HG03342 (cell line): ENCODE results near the gene CCDC34.

Experiments
- ATAC-seq: cut with Tn5 transposase; IDR thresholded peaks from one replicate; pipeline ENCODE4 v1.9.1; 2021; ENCODE audit warnings: mild to moderate bottlenecking, moderate library complexity; ENCODE audit not compliant: unreplicated experiment

CCDC34 gene

GRCh38 chr11:27362749-27363575, at the start of gene CCDC34:
Gene CCDC34, minus strand, starts transcription at chr11:27363215. Its CDS starts 21 bp downstream, at chr11:27363194.
- ATAC-seq, result peak; percentile 99

GRCh38 chr11:27412192-27412691, 49.2 kb upstream of the CCDC34 start:
- ATAC-seq, result no peak

GRCh38 chr11:27411328-27411727, 48.3 kb upstream of the CCDC34 start:
- no peak for ATAC-seq

- no peak for ATAC-seq
Measured at GRCh38 chr11:27410272-27410671, 47.3 kb upstream of the CCDC34 start.

- no peak for ATAC-seq
Measured at GRCh38 chr11:27409742-27410141, 46.7 kb upstream of the CCDC34 start.

- no peak for ATAC-seq
Measured at GRCh38 chr11:27409049-27409448, 46.0 kb upstream of the CCDC34 start.

GRCh38 chr11:27408246-27408800, 45.3 kb upstream of the CCDC34 start:
- ATAC-seq, result no peak

GRCh38 chr11:27406498-27407354, 43.7 kb upstream of the CCDC34 start:
- ATAC-seq, result no peak

- ATAC-seq, result no peak
Measured at GRCh38 chr11:27405134-27405533, 42.1 kb upstream of the CCDC34 start.

- no peak for ATAC-seq
Measured at GRCh38 chr11:27404427-27404826, 41.4 kb upstream of the CCDC34 start.

- ATAC-seq, result no peak
Measured at GRCh38 chr11:27403195-27403594, 40.2 kb upstream of the CCDC34 start.

- ATAC-seq, result no peak
Measured at GRCh38 chr11:27402450-27402849, 39.4 kb upstream of the CCDC34 start.

GRCh38 chr11:27401833-27402316, 38.9 kb upstream of the CCDC34 start:
- ATAC-seq, result no peak

GRCh38 chr11:27401280-27401832, 38.3 kb upstream of the CCDC34 start:
- no peak for ATAC-seq

GRCh38 chr11:27398400-27398770, 35.4 kb upstream of the CCDC34 start:
- ATAC-seq, result no peak

- no peak for ATAC-seq
Measured at GRCh38 chr11:27397624-27398399, 34.8 kb upstream of the CCDC34 start.

- no peak for ATAC-seq
Measured at GRCh38 chr11:27396259-27396839, 33.3 kb upstream of the CCDC34 start.

GRCh38 chr11:27395556-27396258, 32.7 kb upstream of the CCDC34 start:
- ATAC-seq, result no peak

- ATAC-seq, result no peak
Measured at GRCh38 chr11:27394781-27395228, 31.8 kb upstream of the CCDC34 start.
